GM18909 (cell line): Measurements from ENCODE around the gene WNK2.

ENCODE experiments used
- ATAC-seq: cut with Tn5 transposase; IDR thresholded peaks from one replicate; pipeline ENCODE4 v1.9.1; 2021; ENCODE audit warnings: mild to moderate bottlenecking; ENCODE audit not compliant: unreplicated experiment, poor library complexity

WNK2 gene

DNA sequence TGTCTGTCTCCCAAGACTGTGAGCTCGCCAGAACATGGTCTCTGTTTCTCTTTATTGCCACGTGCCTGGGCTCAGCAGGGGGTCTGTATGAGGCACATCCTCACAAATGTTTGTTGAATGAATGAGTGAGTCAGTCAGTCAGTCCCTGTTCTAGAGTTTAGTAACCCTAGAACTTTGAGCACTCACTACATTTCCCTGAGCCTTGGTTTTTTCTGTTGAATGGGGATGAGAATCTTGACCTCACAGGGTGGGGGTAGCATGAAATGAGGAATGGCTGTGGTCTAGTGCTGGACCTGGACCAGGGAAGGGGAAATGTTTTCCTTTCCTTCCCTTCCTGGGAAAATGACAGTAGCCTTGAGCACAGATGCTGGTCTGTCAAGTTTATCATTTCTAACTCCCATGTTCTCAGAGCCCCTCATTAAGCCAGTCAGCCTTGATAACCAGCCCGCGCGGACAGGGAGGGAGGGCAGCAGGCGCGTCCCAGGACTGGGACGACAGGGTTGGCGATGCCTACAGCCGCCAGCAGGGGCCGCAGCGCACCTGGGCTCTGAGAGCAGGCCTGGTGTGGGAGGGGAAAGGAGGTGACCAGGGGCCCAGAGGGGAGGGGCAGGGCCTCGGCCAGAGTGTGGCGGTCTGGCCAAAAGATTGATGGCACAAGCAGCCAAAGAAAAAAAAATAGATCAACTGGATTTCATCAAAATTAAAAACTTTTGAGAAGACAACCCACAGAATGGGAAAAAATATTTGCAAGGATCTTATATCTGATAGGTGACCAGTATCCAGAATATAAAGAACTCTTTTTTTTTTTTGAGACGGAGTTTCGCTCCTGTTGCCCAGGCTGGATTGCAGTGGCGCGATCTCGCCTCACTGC lies 24.1 kb upstream of the WNK2 start:
- ATAC-seq = peak; percentile 88

DNA sequence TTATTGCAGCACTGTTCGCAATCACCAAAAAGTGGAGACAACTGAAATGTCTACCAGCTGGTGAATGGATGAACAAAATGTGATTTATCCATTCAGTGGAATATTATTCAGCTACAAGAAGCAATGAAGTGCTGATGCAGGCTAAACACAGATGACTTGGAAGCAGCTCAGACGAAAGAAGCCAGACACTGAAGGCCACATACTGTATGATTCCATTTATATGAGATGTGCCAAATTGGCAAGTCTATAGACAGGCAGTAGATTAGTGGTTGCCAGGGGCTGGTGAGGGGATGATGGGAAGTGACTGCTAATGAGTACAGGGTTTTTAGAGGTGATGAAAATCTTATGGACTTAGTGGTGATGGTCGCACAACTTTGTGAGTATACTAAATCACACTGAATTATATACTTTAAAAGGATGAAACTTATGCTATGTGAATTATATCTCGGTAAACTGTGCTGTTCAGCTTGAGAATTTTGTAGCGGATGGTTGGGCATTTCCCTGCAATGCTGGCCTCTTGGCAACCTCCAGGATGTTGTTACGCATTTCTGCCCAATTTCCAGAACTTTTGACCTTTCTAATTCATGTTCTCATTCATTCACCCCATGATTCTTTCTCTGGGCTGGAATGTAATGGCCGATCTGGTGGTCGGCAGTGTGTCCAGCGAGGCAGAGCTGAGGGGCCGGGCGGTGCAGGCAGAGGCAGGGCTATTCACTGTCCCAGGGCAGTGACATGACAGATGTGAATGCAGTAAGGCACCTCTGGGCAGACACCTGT lies 22.0 kb upstream of the WNK2 start:
- no peak for ATAC-seq

DNA sequence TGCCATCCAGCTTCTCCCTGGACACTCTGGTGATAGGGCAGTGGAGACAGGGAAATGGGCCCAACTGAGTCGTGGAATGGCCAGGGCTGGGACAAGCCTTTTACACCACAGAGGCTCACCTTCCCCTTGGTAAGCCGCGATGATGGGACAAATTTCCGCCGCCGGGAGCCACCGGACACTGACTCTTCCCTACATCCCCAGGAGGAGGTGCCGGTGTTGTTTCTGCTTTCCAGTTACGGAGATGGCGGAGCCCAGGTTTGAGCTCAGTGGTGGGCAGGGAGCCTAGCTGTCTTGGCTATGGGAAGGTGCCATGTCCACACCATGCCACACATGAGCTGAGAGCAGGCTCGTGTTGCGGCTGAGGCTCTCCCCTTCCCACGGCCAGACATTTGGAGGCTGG lies 19.9 kb upstream of the WNK2 start:
- no peak for ATAC-seq

DNA sequence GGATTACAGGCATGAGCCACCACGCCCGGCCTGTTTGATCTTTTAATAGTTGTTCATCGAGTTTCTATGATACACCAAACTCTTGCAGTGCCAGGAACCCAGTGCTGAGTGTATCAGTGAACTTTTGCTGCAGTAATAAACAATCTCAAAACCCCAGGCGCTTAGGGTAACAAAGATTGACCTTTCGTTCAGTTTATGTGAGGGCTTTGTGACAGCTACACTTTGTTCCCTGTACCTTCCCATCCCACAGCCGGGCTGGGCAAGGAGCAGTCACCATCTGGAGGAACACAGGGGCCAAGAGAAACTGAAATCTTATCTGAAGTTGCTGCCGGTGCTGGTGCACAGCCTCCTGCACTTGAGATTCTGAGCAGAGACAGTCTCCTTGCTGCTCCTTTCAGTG lies 17.2 kb upstream of the WNK2 start:
- ATAC-seq = no peak

DNA sequence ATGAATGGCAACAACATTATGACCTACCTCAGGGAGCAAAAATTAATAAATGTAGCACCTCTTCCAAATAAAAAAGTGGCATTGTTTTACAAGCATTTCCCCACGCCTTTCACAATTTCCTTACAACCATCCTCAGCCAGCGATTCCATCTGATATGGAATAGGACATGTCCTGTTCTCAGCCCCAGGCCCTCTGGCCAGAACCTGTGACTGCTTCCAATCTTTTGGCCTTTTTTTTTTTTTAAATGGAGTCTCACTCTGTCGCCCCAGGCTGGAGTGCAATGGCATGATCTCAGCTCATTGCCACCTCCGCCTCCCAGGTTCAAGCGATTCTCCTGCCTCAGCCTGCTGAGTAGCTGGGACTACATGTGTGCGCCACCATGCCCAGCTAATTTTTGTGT lies 16.8 kb upstream of the WNK2 start:
- no peak for ATAC-seq

DNA sequence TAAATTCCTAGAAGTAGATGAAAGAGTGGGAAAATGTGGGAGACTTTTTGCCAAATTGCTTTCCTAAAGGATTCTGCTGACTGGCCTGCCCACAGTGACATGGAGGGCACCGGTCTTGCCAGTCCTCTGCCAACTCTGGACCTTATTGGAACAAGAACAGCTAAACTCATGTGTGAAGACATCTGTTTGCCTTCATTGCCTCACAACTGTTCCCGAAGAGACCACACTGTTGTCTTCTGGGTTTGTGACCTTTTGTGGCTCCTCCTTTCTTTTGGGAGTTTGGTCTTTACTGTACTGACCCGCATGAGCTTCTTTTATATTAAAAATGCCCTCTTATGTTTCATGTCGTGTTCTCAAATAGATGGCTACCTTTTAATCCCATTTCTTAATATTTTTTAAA lies 16.1 kb upstream of the WNK2 start:
- ATAC-seq = no peak

DNA sequence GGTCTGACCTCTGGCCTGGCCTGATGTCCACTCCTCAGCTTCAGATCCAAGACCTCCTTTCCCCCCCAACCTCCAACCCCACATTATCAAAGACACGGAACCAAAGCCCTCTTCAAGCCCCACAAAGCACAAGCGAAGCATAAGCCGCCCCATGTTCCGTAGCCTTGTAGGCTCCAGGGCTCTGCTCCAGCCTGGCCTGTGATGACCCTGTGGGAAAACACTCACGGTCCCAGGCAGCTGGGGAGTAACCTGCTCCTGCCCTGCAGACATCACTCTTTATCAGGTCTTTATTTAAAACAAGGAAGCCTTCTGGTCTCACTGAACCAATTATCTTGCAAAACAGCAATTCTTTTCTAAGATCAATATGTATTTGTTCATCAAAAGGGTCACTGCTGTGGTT lies 15.4 kb upstream of the WNK2 start:
- ATAC-seq = no peak

DNA sequence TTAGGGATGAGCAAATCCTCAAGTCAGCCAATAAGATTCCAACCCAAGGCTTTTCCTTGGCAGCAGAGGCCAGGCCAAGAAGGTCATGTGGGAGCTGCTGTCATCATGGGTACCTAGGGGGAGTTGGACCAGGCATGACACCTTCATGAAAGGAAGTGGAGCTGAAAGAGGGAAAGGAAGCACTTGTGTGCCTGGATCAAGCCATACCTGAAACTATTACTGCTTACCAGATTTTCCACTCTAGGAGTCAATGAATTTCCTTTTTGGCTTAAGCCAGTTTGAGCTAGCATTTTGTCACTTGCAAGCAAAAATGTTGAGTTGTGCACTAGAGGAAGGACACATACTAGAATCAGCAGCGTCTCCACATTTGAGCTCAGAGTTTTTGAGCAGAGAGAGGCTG lies 14.5 kb upstream of the WNK2 start:
- ATAC-seq = no peak

DNA sequence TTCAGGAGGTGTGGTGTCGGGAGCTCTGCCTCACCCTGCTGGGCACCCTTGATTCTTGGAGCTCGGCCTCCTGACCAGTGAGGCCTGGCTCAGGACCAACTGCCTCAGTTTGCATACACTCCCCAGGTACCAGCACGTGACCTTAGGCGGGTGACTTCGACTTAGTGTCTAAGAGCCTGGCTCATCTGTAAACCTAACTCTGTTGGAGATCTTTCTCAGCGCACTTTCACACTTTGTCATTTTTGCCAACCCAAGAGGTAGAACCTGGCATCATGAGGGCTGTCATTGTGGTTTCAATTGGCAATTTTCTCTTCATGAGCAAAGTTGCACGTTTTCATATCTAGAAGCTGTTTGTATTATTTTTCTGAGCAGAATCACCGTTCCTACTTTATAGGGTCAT lies 13.4 kb upstream of the WNK2 start:
- ATAC-seq = no peak

DNA sequence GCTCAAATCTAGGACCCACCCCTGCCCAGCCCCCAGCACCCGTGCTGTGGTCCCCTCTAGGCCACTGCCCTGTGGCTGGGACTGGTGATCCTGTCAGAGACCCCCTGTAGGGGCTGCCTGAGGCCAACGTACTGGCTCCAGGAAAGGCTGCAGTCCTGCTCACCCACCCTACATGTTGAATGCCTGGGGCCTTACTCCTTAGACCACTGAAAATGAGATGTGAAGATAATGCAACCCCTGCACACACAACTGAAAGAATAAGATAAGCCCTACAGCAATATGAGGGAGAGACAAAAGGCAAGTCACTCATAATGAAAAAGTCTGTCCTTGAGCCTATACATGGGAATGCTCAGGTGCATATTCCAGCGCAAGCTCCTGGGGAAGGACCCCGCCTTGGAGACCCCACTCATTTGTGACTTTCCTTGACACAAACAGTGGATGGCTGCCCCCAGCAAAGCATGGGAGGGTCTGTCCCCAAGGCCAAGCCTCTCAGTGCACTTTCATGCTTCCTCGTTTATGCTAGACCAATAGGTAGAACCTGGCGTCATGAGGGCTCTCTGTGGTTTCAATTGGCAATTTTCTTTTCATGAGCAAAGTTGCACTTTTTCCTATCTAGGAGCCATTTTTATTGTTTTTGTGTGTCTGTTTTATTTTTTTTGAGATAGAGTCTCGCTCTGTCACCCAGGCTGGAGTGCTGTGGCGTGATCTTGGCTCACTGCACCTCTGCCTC lies 12.5 kb upstream of the WNK2 start:
- ATAC-seq = no peak

DNA sequence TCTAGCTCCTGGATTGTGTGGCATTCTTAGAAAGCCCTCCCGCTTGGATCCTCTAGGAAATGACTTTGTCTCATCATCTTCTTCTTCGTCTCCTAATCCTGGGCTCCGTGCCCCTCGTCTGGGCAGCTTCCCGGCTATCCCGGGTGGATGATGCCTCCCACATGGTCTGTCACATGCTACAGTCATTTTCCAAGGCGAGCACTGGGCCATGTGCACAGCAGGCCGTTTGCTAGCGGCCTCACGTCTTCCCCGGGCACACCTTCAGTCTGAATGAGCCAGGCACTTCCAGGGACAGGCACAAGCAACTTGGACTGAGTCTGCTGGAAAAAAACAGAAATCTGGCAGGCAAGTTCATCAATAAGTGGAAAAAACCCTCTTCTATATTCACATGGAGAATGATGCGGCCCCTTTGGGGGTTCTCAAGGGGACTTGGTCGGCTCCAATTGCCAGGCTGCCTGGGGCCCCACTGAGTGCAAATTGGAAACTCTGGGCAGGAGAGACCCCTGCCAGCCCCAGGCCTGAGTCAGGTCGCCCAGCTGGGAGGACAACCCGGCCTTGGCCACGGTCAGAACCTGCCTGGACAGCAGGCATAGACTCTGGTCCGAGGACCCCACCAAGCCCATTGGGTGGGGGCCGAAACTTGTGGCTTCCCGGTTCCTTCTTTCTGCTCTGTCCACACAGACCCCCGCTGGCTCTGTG lies 11.1 kb upstream of the WNK2 start:
- no peak for ATAC-seq

DNA sequence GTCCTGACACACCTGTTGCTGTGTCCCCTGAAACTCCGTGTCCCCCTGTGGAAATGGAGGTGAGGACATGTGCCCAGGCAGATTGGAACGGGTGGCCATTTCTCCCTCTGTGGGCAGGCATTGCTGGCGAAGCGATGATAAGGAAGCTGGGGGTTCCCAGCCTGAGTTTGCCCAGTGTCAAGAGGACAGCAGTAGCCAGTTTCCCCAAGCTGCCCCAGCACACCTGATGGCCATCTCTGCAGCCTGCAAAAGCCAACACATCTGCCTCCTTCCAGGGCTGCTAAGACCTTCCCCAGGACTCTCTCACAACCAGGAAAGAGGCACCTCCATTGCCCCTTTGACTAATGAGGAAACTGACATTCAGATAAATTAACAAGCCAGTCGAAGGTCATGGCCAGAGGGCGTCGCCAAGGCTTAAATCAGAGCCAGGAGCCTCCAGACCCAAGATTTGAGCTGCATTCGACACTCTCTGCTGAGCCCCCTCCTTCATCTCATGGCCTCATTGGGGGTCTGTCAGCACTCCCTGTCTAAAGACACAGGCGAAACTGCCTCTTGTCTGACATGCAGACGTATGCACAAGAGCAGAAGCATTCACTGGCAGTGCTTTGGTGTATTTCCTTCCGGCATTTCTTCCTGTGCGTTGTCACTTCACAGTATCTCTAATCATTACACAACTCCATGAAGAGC lies 10.4 kb upstream of the WNK2 start:
- no peak for ATAC-seq

DNA sequence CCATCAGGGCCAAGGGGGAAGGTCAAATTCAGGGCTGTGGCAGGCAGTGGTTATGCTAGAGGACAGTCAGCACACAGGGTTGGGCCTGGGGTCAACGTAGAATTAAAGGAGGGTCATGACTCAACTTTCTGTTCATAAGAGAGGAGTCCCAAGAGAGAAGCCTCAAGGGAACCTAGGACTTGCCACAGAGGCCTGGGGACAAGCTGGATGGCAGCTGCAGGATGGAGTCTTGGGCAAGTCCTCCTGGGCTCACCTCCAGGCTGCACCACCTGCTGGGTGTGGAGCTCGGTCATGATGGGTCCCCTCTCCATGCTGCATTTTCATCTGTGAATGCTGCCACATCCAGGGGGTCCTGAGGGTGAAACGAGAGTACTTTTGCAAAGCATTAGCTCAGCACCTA lies 9.0 kb upstream of the WNK2 start:
- no peak for ATAC-seq

DNA sequence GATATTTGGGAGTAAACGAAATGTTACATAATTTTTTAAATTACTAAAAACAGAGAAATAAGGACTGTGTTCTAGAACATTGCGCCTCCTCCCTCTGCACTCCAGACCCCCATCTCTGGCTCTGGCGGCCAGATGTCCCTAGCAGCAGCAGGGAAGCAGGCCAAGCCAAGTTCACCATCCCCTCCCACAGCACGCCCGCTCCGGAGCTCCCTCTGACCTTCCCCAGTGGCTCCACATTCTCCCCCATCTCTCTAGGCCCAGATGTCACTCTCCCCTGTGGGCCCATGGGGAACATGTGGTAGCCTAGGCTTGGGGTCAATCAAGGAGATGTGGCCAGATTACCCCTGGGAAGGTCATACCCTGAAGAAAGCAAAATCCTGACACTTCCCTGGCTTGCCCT lies 6.3 kb upstream of the WNK2 start:
- no peak for ATAC-seq

DNA sequence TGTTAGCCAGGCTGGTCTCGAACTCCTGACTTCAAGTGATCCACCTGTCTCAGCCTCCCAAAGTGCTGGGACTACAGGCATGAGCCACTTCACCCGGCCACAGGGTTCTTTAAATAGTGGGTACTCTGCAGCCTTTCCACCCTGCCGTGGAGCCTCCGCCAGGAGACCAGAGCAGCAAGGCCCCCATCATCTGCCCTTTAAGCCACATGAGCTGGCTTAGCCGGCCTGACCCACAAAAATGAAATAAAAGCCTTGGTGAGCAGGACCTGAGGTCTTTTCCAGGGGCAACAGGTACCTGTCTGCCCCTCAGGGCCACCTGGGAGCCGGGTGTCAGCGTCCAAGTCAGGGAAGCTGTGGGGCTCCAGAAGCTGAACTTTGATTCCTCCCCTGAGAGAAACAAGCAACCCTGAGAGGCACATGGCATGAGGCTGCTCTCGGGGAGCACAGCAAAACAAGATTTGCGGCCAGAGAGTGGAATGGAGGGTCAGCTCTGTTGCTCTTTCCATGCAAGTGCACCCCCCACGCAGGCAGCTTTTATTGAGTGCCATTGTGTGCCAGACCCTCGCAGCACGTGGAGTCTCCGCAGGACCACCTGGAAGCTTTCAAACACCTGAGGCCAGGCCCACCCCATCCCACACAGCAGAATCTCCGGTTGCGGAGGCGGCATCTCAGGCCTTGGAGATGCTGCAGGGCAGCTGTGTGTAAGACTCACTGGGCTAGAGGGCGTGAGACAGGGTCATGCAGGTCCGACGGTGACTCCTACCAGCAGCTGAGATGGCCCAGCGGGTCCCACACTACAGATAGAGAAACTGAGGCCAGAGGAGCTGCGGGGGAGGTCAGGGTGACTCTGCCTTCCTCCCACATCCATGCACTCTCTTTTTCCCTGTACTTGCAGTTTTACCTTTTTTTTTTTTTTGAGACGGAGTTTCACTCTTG lies 4.8 kb upstream of the WNK2 start:
- no peak for ATAC-seq

DNA sequence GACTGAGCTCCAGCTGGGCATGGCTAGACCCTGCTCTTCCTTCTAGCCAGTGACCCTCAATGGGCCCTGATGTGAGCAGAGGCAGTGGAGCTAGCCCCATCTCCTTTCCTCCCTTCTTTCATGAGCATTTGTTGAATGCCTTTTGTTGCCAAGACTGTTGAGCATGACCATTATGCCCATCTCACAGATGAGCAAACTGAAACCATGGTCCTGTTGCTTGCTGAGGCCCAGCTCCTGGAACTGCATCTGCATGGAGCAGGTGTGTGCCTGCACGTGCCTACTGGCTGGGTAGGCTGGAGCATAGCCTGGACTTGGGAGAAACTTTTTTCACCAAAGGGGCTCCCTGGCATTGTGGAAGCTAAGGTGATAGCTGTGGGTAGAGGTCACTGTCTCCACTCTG lies 3.0 kb upstream of the WNK2 start:
- no peak for ATAC-seq

DNA sequence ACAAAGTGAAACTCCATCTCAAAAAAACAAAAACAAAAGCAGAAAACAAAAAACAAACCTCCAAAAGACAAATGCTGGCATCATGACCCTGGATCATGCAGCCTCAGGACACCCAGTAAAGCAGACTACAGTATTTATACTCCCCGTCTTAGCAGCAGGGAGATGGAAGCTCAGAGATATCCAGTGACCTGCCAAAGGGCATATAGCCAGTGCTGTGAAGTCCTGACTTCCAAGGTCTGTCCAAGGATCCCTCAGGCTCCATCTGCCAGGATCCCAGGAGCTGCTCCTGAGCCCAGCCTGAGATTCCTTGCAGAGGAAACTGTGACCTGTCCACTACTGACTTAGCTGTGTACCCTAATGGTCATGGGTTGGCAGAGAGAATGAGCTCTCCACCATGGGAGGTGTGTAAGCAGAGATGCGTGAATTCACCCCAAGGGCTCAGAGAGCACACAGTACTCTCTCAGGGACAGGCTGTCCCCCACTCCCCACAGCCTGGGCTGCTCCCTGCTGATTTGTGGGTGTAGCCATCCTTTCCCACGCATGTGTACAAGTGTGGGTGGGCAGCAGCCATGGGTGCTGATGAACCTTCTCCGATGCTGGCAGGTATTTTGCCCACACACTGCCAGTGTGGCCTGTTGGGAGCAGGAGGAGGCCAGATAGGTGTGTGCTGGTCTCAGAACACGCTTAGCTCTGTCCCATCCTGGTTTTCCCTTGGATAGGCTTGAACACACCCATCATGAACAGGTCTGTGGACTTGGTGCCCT lies 2.1 kb upstream of the WNK2 start:
- ATAC-seq = no peak

DNA sequence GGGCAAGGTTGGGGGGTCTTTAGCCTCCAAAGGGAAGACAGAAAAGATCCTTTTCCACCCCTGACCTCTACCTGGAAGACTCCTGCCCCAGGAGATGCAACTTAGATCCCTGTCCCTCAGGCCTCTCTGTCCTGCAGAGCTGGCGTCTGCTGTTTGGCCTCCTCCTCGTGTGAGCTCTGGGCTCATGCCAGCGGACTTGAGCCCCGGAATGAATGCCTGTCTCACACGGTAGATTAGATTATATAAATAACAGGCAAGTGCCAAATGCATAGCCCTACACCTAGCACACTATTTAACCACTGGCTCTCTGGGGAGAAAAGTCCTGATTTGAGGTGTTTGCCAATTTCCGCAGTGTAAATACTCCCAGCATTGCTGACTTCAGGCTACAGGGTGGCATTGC lies 1.4 kb upstream of the WNK2 start:
- ATAC-seq = no peak
